Measurements from ENCODE around the gene MDP1. TPM values are rescaled to one million over a fixed set of nuclear protein-coding genes. Genes with fewer than 3 reads are reported as not detected.

The MDP1 gene
- total RNA-seq, 4 donors from 2014 or later, result 6.7 to 19.2 (median 13.9) TPM

DNA sequence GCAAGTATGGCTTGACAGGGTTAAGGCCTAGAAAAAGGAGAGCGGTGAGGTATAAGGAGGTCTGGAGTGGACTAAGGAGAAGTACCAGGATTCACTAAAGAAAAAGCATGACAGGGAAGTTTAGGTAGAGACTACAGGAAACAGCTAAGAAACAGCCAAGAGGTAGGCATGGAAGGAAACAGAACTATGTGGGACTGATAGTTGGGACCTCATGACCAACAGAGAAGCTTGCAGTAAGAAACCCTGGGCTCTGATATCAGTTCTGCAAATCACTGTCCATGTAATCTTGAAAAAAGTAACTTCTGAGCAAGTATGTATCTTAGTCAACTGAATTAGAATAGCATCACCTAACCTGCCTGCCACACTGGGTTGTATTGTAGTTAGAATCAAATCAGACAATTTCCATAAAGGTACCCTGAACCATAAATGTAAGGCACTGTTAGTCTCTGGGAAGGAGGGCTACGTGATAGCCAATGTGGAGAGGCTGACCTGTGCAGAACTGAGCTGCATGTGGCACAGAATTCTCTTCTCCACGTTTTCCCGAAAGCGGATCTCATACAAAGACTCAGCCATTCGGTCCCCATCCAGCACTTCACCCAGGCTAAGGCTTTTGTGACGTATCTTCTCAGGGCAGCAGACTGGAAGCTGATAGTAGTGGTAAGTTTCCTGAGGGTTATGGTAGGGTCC lies 21.5 kb downstream of the MDP1 start:
- in situ Hi-C loops (cut with MboI; ENCODE audit: low sequenced_read_pairs in 4 of 4), result no loop called here
- Histone ChIP-seq H3K27me3 (no peaks in the 10 kb centered on the region), H3K4me3 (peak overlapping the region; percentile 84 to 100 (median 93)), H3K36me3 (peaks cover 0 to 24% of the 10 kb centered on the region in 2 donors), H3K4me1 (peaks cover 21% of the 10 kb centered on the region in 2 donors), H3K9me3 (no peaks in the 10 kb centered on the region), H3K27ac (peak overlapping the region; percentile 93 to 96 (median 95))
- intact Hi-C loops (cut with DNase I; ENCODE audit: low total_unique reads), result loop anchor here (2.0 kb wide), 2 partner anchors 20 to 48 kb away; partner anchors contain the start of gene TINF2
- TF ChIP-seq, protein P1, sequence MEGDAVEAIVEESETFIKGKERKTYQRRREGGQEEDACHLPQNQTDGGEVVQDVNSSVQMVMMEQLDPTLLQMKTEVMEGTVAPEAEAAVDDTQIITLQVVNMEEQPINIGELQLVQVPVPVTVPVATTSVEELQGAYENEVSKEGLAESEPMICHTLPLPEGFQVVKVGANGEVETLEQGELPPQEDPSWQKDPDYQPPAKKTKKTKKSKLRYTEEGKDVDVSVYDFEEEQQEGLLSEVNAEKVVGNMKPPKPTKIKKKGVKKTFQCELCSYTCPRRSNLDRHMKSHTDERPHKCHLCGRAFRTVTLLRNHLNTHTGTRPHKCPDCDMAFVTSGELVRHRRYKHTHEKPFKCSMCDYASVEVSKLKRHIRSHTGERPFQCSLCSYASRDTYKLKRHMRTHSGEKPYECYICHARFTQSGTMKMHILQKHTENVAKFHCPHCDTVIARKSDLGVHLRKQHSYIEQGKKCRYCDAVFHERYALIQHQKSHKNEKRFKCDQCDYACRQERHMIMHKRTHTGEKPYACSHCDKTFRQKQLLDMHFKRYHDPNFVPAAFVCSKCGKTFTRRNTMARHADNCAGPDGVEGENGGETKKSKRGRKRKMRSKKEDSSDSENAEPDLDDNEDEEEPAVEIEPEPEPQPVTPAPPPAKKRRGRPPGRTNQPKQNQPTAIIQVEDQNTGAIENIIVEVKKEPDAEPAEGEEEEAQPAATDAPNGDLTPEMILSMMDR (IDR thresholded peaks at IDR 0.05 in 4 of 5, conservative IDR thresholded peaks at IDR 0.05 in 1 of 5), result no peak
- no peak for TF ChIP-seq POLR2A (IDR thresholded peaks at IDR 0.05)
- no peak for DNase-seq
- ATAC-seq, result no peak

DNA sequence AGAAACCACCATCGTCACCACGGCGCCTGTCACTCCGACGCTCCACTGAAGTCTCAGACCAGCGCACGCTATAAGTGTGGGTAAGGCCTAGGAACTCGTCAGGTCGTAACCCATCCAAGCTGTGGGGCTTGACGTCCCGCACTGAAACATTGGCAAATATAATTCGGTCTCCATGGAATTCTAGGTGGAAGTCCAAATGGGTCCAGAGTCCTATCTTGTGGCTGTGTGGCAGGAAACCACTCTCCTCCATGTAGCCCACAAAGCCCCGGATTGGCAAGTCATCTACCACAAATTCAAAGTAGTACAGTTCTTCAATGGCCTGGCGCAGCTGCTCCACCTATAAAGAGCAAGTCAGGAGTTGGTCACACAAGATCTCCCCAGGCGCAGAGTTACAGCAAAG lies 22.9 kb downstream of the MDP1 start:
- ATAC-seq (no peak), DNase-seq (no peak)
- Histone ChIP-seq H3K4me1 (peaks cover 23 to 27% of the 10 kb centered on the region in 2 donors), H3K27me3 (no peaks in the 10 kb centered on the region), H3K36me3 (peaks cover 0 to 24% of the 10 kb centered on the region in 2 donors), H3K27ac (no peak overlapping the region), H3K9me3 (no peaks in the 10 kb centered on the region), H3K4me3 (no peak overlapping the region)
- intact Hi-C loops (cut with DNase I; ENCODE audit: low total_unique reads), result no loop called here
- in situ Hi-C loops (cut with MboI; ENCODE audit: low sequenced_read_pairs in 4 of 4), result no loop called here
- no peak for TF ChIP-seq POLR2A (IDR thresholded peaks at IDR 0.05)
- TF ChIP-seq, protein P1 (IDR thresholded peaks at IDR 0.05 in 4 of 5, conservative IDR thresholded peaks at IDR 0.05 in 1 of 5), result no peak

DNA sequence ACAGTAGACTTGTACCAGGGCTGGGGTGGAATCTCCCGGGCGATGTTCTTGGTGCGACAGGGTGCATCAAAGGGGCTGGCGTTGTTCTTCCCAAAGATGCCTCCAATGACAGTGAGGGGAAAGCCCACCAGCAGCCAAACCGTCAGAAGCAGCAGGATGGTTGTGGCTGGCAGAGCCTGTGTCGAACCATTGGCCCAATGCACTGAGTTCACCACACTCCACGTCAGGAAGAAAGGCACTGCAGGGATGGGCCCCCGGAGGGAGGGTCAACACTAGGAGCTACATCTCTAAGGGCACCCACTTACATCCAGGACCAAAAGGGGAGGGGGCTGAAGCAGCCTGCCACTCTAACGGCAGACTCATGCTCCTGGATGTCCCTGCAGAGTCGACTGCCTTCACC lies 25.4 kb downstream of the MDP1 start:
- H3K4me1 ChIP-seq, result peaks cover 20 to 25% of the 10 kb centered on the region in 2 donors
- no peaks in the 10 kb centered on the region for H3K9me3 ChIP-seq
- intact Hi-C loops (cut with DNase I; ENCODE audit: low total_unique reads), result no loop called here
- in situ Hi-C loops (cut with MboI; ENCODE audit: low sequenced_read_pairs in 4 of 4), result no loop called here
- H3K36me3 ChIP-seq, result peaks cover 0 to 41% of the 10 kb centered on the region in 2 donors
- no peak for TF ChIP-seq POLR2A (IDR thresholded peaks at IDR 0.05)
- TF ChIP-seq, protein P1 (IDR thresholded peaks at IDR 0.05 in 4 of 5, conservative IDR thresholded peaks at IDR 0.05 in 1 of 5), result no peak
- no peaks in the 10 kb centered on the region for H3K27me3 ChIP-seq
- ATAC-seq (no peak), DNase-seq (no peak)
- H3K4me3 ChIP-seq, result no peak overlapping the region
- no peak overlapping the region for H3K27ac ChIP-seq

DNA sequence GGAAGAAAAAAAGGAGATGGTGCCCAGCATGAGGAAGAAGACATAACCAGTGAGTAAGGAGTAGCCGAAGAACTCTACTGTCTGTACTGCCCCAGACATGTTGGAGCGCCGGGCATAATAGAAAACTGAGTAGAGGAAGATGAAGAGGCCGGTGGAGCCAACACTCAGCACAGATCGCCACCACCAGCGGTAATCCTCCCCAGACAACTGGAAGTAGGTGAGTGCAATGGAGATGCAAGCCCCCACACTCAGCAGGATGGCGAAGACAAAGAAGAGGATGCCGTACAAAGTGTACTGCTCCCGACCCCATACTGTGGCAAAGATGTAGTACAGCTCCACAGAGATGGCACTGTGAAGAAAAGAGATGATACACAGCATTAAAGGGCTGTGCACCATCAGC lies 26.4 kb downstream of the MDP1 start:
- Histone ChIP-seq H3K27ac (peak overlapping the region; percentile 62 to 90 (median 84)), H3K9me3 (no peaks in the 10 kb centered on the region), H3K4me1 (peaks cover 17 to 20% of the 10 kb centered on the region in 2 donors), H3K27me3 (no peaks in the 10 kb centered on the region), H3K4me3 (no peak overlapping the region), H3K36me3 (peaks cover 0 to 51% of the 10 kb centered on the region in 2 donors)
- intact Hi-C loops (cut with DNase I; ENCODE audit: low total_unique reads) (no loop called here), in situ Hi-C loops (cut with MboI; ENCODE audit: low sequenced_read_pairs in 4 of 4) (no loop called here)
- ATAC-seq (no peak), DNase-seq (no peak)
- TF ChIP-seq POLR2A (IDR thresholded peaks at IDR 0.05), result no peak
- TF ChIP-seq, protein P1 (IDR thresholded peaks at IDR 0.05 in 4 of 5, conservative IDR thresholded peaks at IDR 0.05 in 1 of 5), result no peak

All from gastrocnemius medialis (tissue), 4 donors.